ENCODE measurements around the gene CALCB. TPM values are rescaled to one million over a fixed set of nuclear protein-coding genes. Genes with fewer than 3 reads are reported as not detected.
A peak's percentile ranks its signal among the peaks of the same experiment; 100 is the strongest.

The CALCB gene
- total RNA-seq, 2 donors from 2014 or later, result 1.5 TPM; not detected in 1

- DNase-seq (ENCODE audit: low spot score), result no peak
- no peak overlapping the region for H3K4me3 ChIP-seq
- no peaks in the 10 kb centered on the region for H3K4me1 ChIP-seq (ENCODE audit: control insufficient read depth in 1 of 2, low read depth in 2 of 2)
- no peaks in the 10 kb centered on the region for H3K27me3 ChIP-seq (replicated peaks; ENCODE audit: insufficient read depth)
- H3K9me3 ChIP-seq, result no peaks in the 10 kb centered on the region
- no peak for TF ChIP-seq CTCF (IDR thresholded peaks at IDR 0.05)
- no peaks in the 10 kb centered on the region for H3K36me3 ChIP-seq
- H3K27ac ChIP-seq, result no peak overlapping the region
- no peak for ATAC-seq (ENCODE audit: insufficient number of reproducible peaks, low FRiP score, low read depth)
Observed at GRCh38 chr11:15097411-15097810, 24.0 kb downstream of the CALCB start.

GRCh38 chr11:15099267-15099666 is 25.9 kb downstream of the CALCB start:
- no peak for ATAC-seq (ENCODE audit: insufficient number of reproducible peaks, low FRiP score, low read depth)

GRCh38 chr11:15101072-15101709 is 27.8 kb downstream of the CALCB start:
- Histone ChIP-seq H3K9me3 (no peaks in the 10 kb centered on the region), H3K27ac (no peak overlapping the region), H3K27me3 (replicated peaks; ENCODE audit: insufficient read depth) (no peaks in the 10 kb centered on the region), H3K36me3 (no peaks in the 10 kb centered on the region), H3K4me3 (no peak overlapping the region), H3K4me1 (ENCODE audit: control insufficient read depth in 1 of 2, low read depth in 2 of 2) (no peaks in the 10 kb centered on the region)
- ATAC-seq (ENCODE audit: insufficient number of reproducible peaks, low FRiP score, low read depth) (no peak), DNase-seq (ENCODE audit: low spot score) (no peak)
- TF ChIP-seq CTCF (IDR thresholded peaks at IDR 0.05), result peak; percentile 88

More at GRCh38 chr11:15099267-15099666, 25.9 kb downstream of the CALCB start:
- Histone ChIP-seq H3K4me1 (ENCODE audit: control insufficient read depth in 1 of 2, low read depth in 2 of 2) (no peaks in the 10 kb centered on the region), H3K27ac (no peak overlapping the region), H3K27me3 (replicated peaks; ENCODE audit: insufficient read depth) (no peaks in the 10 kb centered on the region), H3K4me3 (no peak overlapping the region), H3K9me3 (no peaks in the 10 kb centered on the region), H3K36me3 (no peaks in the 10 kb centered on the region)
- DNase-seq (ENCODE audit: low spot score), result no peak
- TF ChIP-seq CTCF (IDR thresholded peaks at IDR 0.05), result no peak

GRCh38 chr11:15104166-15104565 is 30.8 kb downstream of the CALCB start:
- no peak overlapping the region for H3K27ac ChIP-seq
- TF ChIP-seq CTCF (IDR thresholded peaks at IDR 0.05), result no peak

GRCh38 chr11:15106201-15106965 is 33.0 kb downstream of the CALCB start:
- no peaks in the 10 kb centered on the region for H3K9me3 ChIP-seq
- no peak overlapping the region for H3K27ac ChIP-seq
- no peaks in the 10 kb centered on the region for H3K36me3 ChIP-seq
- ATAC-seq (ENCODE audit: insufficient number of reproducible peaks, low FRiP score, low read depth) (no peak), DNase-seq (ENCODE audit: low spot score) (no peak)
- H3K4me1 ChIP-seq (ENCODE audit: control insufficient read depth in 1 of 2, low read depth in 2 of 2), result no peaks in the 10 kb centered on the region
- no peaks in the 10 kb centered on the region for H3K27me3 ChIP-seq (replicated peaks; ENCODE audit: insufficient read depth)
- TF ChIP-seq CTCF (IDR thresholded peaks at IDR 0.05), result no peak
- H3K4me3 ChIP-seq, result no peak overlapping the region

More at GRCh38 chr11:15104166-15104565, 30.8 kb downstream of the CALCB start:
- H3K4me3 ChIP-seq, result no peak overlapping the region
- no peaks in the 10 kb centered on the region for H3K36me3 ChIP-seq
- no peak for ATAC-seq (ENCODE audit: insufficient number of reproducible peaks, low FRiP score, low read depth)
- no peaks in the 10 kb centered on the region for H3K9me3 ChIP-seq
- H3K27me3 ChIP-seq (replicated peaks; ENCODE audit: insufficient read depth), result no peaks in the 10 kb centered on the region
- no peaks in the 10 kb centered on the region for H3K4me1 ChIP-seq (ENCODE audit: control insufficient read depth in 1 of 2, low read depth in 2 of 2)
- DNase-seq (ENCODE audit: low spot score), result no peak

All from thoracic aorta (tissue), 2 donors.